HG03060 (cell line): ENCODE data around the gene MRAS.
"Not testable (repeated sequence)": the region's sequence is repeated elsewhere in the genome, so short reads cannot be mapped to it uniquely, and the experiment has no call there.

Source experiments
- ATAC-seq: cut with Tn5 transposase; IDR thresholded peaks from one replicate; pipeline ENCODE4 v1.9.1; 2021; ENCODE audit warnings: low read depth, moderate number of reproducible peaks; ENCODE audit not compliant: unreplicated experiment

The MRAS gene

GRCh38 chr3:138365253-138365555, 16.8 kb downstream of the MRAS start:
- no peak for ATAC-seq

GRCh38 chr3:138366006-138366759, 17.8 kb downstream of the MRAS start:
- ATAC-seq, result no peak

GRCh38 chr3:138367326-138367850, 19.0 kb downstream of the MRAS start:
- no peak for ATAC-seq

GRCh38 chr3:138367911-138368310, 19.5 kb downstream of the MRAS start:
- no peak for ATAC-seq

GRCh38 chr3:138369151-138369900, 20.9 kb downstream of the MRAS start:
- no peak for ATAC-seq

GRCh38 chr3:138370321-138370720, 21.9 kb downstream of the MRAS start:
- no peak for ATAC-seq

GRCh38 chr3:138371070-138371965, 22.9 kb downstream of the MRAS start:
- peak; percentile 100 for ATAC-seq

- ATAC-seq, result no peak
Observed at GRCh38 chr3:138373087-138373735, 24.8 kb downstream of the MRAS start.

- ATAC-seq, result no peak
Observed at GRCh38 chr3:138373736-138374094, 25.3 kb downstream of the MRAS start.

- no peak for ATAC-seq
Observed at GRCh38 chr3:138374573-138375134, 26.3 kb downstream of the MRAS start.

- no peak for ATAC-seq
Observed at GRCh38 chr3:138375447-138375846, 27.1 kb downstream of the MRAS start.

GRCh38 chr3:138376663-138377062, 28.3 kb downstream of the MRAS start:
- no peak for ATAC-seq

GRCh38 chr3:138377212-138377611, 28.8 kb downstream of the MRAS start:
- not testable (repeated sequence) for ATAC-seq

- ATAC-seq, result no peak
Observed at GRCh38 chr3:138377804-138378203, 29.4 kb downstream of the MRAS start.

GRCh38 chr3:138378331-138378730, 30.0 kb downstream of the MRAS start:
- ATAC-seq, result no peak

- no peak for ATAC-seq
Observed at GRCh38 chr3:138378990-138379389, 30.6 kb downstream of the MRAS start.

- no peak for ATAC-seq
Observed at GRCh38 chr3:138381413-138381901, 33.1 kb downstream of the MRAS start.

GRCh38 chr3:138381950-138382715, 33.8 kb downstream of the MRAS start:
- no peak for ATAC-seq
